ENCODE data around the gene PTPN21. TPM values are rescaled to one million over a fixed set of nuclear protein-coding genes. Genes with fewer than 3 reads are reported as not detected.

Gene PTPN21
- total and polyA plus RNA-seq, 9 of the 15 experiments (the other 6 are each of a cell fraction or from before 2014, with no cell fraction given) = 0.06 to 1.9 (median 0.94) TPM

GRCh38 chr14:88562831-88563686, 8.3 kb upstream of the PTPN21 start, which contains the start of gene ZC3H14:
TSS of gene ZC3H14 (plus strand) at chr14:88563037. CDS start at chr14:88563134, 97 bp downstream.
- no peaks in the 10 kb centered on the region for H4K20me1 ChIP-seq (replicated peaks; ENCODE audit: control insufficient read depth, insufficient read depth, low read length)
- H3K9ac ChIP-seq (ENCODE audit: insufficient read depth in 1 of 2, low read depth in 2 of 2, low read length in 2 of 2) = peak within 1 kb of the TSS; percentile 84 to 95
- H3K27ac ChIP-seq (ENCODE audit: extremely low read depth, low read depth, low read length) = peak within 1 kb of the TSS; percentile 87
- TSS peak; percentile 71 for BruUV-seq (replicated peaks)
- no peaks in the 10 kb centered on the region for H3K27me3 ChIP-seq (ENCODE audit: control insufficient read depth in 2 of 2, insufficient read depth in 2 of 2, low read length in 2 of 2)
- in situ Hi-C loops (cut with MboI) (loop anchor here (25.0 kb wide), 1 partner anchor 576 kb away; the partner anchor contains the start of gene GALC), intact Hi-C loops (cut with micrococcal nuclease) (loop anchor here (5.0 kb wide), 3 partner anchors 376 to 541 kb away; no protein-coding TSS in a partner anchor)
- ATAC-seq (peak; percentile 96), FAIRE-seq (peak; percentile 87), DNase-seq (ENCODE audit: extremely low read depth in 1 of 4, low spot score in 3 of 4) (peak; percentile 86 to 88 (median 87))
- ChIA-PET CTCF (ENCODE audit: low intra/inter-chr PET ratio) (no interaction called here), POLR2A (interaction anchor here (0.5 to 0.6 kb wide), 2 partner anchors 99 to 402 kb away, joined by 3 read pairs; no protein-coding TSS in a partner anchor)
- peak within 1 kb of the TSS; percentile 93 for H2AFZ ChIP-seq (ENCODE audit: low read depth, low read length)
- H3K36me3 ChIP-seq (ENCODE audit: control insufficient read depth, insufficient read depth, low read length) = peaks cover 22% of the 10 kb centered on the region
- peaks cover 25% of the 10 kb centered on the region for H3K79me2 ChIP-seq (ENCODE audit: control insufficient read depth, insufficient read depth, low read length)
- H3K4me3 ChIP-seq = peak within 1 kb of the TSS; percentile 90
- H3K4me2 ChIP-seq (ENCODE audit: insufficient read depth, low read length) = peak within 1 kb of the TSS; percentile 79
- 1% methylated on average over 31 of the region's 99 CpGs for WGBS (ENCODE audit: insufficient coverage, low coverage, missing lambda C conversion rate)
- no peaks in the 10 kb centered on the region for H3K9me1 ChIP-seq (ENCODE audit: control insufficient read depth, insufficient read depth, low read length)
- no peaks in the 10 kb centered on the region for H3K9me3 ChIP-seq (replicated peaks; ENCODE audit: control insufficient read depth, insufficient read depth, low read depth, low read length)
- H3K4me1 ChIP-seq (replicated peaks in 1 of 2; ENCODE audit: control insufficient read depth in 2 of 2, insufficient read depth in 2 of 2, low read length in 2 of 2) = peaks cover 0 to 6% of the 10 kb centered on the region in 2 experiments; a peak in 4 of 5 replicates
- TF ChIP-seq THAP12 (CRISPR knock-in tag; IDR thresholded peaks at IDR 0.05) (no peak), SAP30 (IDR thresholded peaks at IDR 0.05; ENCODE audit: borderline replicate concordance, insufficient read depth, low read depth, low read length, poor library complexity, severe bottlenecking) (no peak), TAF1 (IDR thresholded peaks at IDR 0.05; ENCODE audit: control insufficient read depth, extremely low read depth, insufficient read depth, low read length, severe bottlenecking) (peak; percentile 46), CREB1 (IDR thresholded peaks at IDR 0.05) (no peak), CREB1 (CRISPR knock-in tag; IDR thresholded peaks at IDR 0.05) (peak; percentile 34; the same call in 1 of the 2 replicates), PHB (CRISPR knock-in tag; IDR thresholded peaks at IDR 0.05) (no peak), NR1H2 (CRISPR knock-in tag; IDR thresholded peaks at IDR 0.05) (no peak), LCOR (CRISPR knock-in tag; IDR thresholded peaks at IDR 0.05) (no peak), TAF15 (IDR thresholded peaks at IDR 0.05; ENCODE audit: low read depth, low read length) (no peak), MAX (CRISPR knock-in tag; IDR thresholded peaks at IDR 0.05) (peak; percentile 48; the same call in 1 of the 2 replicates), IRF2 (CRISPR knock-in tag; IDR thresholded peaks at IDR 0.05) (no peak), ZNF518B (CRISPR knock-in tag; IDR thresholded peaks at IDR 0.05) (no peak), SAFB (IDR thresholded peaks at IDR 0.05; ENCODE audit: borderline replicate concordance, low read depth, low read length) (no peak), KLF13 (tag; IDR thresholded peaks at IDR 0.05; ENCODE audit: borderline replicate concordance, low read depth) (no peak), ZFP30 (CRISPR knock-in tag; IDR thresholded peaks at IDR 0.05; ENCODE audit: borderline replicate concordance) (no peak)
